Measurements from ENCODE around the gene GABBR2. TPM values are rescaled to one million over a fixed set of nuclear protein-coding genes. Genes with fewer than 3 reads are reported as not detected.

Gene GABBR2
- 0.14 TPM for total RNA-seq
- 0.14 TPM for polyA plus RNA-seq
- long read RNA-seq, donor 1: 0 reads
- long read RNA-seq, donor 2: 0 reads
- long read RNA-seq, donor 3: 0 reads
- long read RNA-seq, donor 4: 0 reads
- long read RNA-seq, donor 5: 0 reads
- long read RNA-seq, donor 6: 0 reads
- long read RNA-seq, donor 7: 0 reads
- long read RNA-seq, donor 8: 0 reads
- long read RNA-seq, donor 9: 0 reads
- long read RNA-seq, donor 10: 0 reads

DNA sequence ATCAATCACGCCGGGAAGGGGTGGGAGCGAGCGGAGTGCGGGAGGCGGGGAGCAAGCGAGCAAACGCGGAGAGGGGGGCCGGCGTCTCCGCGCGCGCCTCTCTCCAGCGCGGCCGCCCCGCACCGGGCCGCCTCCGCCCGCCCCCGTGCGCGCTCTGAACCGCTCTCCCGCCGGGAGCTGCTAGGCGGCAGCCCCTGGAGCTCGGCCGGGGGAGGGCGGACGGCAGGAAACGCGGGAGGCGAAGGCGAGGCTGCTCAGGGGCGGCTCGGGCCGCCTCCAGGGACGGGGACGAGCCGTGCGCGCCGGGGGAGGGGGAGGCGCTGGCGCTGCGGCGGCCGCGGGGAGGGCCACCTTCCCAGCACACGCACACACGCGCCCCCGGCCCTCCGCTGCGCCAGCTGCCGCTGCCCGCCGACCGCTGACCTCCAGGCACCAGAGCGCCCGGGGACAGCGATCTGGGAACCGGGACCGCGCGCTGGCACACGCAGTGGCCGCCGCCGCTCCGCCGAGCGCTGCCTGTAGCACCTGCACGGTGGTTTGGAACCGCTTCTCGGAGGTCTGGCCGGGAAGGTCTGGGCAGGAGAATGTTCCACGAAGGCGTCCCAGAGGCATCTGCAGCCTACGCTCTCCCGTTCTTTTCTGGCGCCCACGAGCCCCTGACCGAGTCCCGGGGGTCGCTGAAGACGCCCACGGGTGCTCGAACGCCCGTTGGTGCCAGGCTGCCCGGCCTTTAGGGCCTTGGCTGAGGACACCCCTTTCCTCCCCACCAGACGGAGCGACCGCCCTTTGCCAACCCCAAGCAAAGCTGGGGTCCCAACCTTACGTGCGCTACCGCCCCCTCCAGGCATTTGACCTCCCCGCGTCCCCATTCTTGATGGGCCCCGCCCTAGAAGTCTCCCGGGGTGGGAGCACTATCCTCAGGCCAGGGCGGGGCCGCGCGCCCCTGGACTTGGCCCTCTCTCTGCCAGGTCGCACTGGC, at the start of gene GABBR2:
TSS of gene GABBR2 (minus strand) at position 3 of the 979 bp plus-strand sequence. CDS start 198 bp downstream, outside the sequence.
- 4% methylated on average over 111 of the region's 111 CpGs for WGBS

DNA sequence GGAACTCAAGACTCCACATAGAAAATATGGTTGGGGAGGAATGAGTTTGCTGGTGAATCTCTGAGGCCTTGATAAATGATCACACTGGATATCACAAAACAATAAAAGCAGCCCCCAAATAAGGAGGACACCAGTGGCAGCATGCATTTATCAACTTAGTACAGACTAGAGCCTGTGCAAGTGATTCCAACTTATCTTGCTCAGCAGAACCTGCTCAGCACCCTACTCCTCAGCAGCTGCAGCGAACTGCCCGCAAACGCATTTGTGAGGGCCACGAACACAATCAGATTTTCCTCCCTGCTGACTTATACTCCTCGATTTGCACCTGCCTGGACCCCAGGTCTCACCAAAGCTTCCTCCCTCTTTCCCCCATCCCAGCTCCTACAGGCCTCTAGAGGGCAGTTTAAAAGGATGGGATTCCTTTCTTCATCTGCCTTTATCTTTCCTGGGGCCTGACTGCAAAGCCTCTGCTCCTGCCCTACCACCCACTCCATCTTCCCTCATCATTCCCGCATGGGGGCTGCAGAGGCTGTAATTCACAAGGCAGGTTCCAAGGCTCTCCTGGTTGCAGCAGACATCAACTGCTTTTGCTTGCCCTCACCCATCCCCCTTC, 46.4 kb upstream of the GABBR2 start:
- Histone ChIP-seq H3K9me3 (ENCODE audit: control insufficient read depth in 2 of 2, insufficient read depth in 1 of 2, low read length in 1 of 2) (no peaks in the 10 kb centered on the region), H3K36me3 (ENCODE audit: control insufficient read depth in 2 of 2, insufficient read depth in 2 of 2, low read length in 1 of 2) (no peaks in the 10 kb centered on the region), H3K4me1 (ENCODE audit: control insufficient read depth in 2 of 2, insufficient read depth in 2 of 2, low read length in 2 of 2) (no peaks in the 10 kb centered on the region), H3K27ac (ENCODE audit: low read depth in 1 of 2, low read length in 1 of 2) (no peak overlapping the region), H3K27me3 (ENCODE audit: control insufficient read depth in 2 of 2, insufficient read depth in 1 of 2, low read length in 1 of 2) (no peaks in the 10 kb centered on the region), H3K4me3 (ENCODE audit: low read length in 2 of 2) (no peak overlapping the region)
- 97% methylated on average over 6 of the region's 6 CpGs for WGBS
- no peak for DNase-seq (ENCODE audit: low read depth in 6 of 9, low spot score in 9 of 9)

More for the DNA sequence above, at the start of gene GABBR2:
- no peaks in the 10 kb centered on the region for H3K36me3 ChIP-seq (ENCODE audit: control insufficient read depth in 2 of 2, insufficient read depth in 2 of 2, low read length in 1 of 2)
- no peaks in the 10 kb centered on the region for H3K9me3 ChIP-seq (ENCODE audit: control insufficient read depth in 2 of 2, insufficient read depth in 1 of 2, low read length in 1 of 2)
- peaks cover 54 to 66% of the 10 kb centered on the region in 2 donors for H3K27me3 ChIP-seq (ENCODE audit: control insufficient read depth in 2 of 2, insufficient read depth in 1 of 2, low read length in 1 of 2)
- no peak within 1 kb of the TSS for H3K27ac ChIP-seq (ENCODE audit: low read depth in 1 of 2, low read length in 1 of 2)
- DNase-seq (ENCODE audit: low read depth in 6 of 9, low spot score in 9 of 9): no peak
- H3K4me3 ChIP-seq (ENCODE audit: low read length in 2 of 2): peak within 1 kb of the TSS in 1 of 2 donors; percentile 23
- peaks cover 0 to 3% of the 10 kb centered on the region in 2 donors for H3K4me1 ChIP-seq (ENCODE audit: control insufficient read depth in 2 of 2, insufficient read depth in 2 of 2, low read length in 2 of 2)

DNA sequence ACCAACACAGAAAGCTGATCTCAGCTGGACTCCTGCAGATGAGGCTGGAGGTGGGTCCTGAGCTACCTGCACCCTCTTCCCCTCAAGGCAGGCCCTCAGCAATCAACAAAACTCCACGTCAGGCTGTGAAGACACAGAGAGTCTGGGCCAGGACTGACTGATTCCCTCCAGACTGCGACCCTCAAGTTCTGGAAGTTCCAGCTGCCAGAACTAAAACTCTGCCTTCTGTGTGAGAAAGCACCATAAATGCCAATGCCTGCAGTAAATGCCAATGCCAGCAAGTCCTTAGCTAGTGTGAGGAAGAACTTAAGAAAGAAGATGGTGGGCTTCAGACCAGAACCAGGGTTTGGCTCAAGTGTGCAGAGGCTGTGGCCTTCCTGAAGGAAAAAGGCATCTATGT, 42.5 kb upstream of the GABBR2 start:
- 97% methylated on average over 2 of the region's 2 CpGs for WGBS
- no peaks in the 10 kb centered on the region for H3K4me1 ChIP-seq (ENCODE audit: control insufficient read depth in 2 of 2, insufficient read depth in 2 of 2, low read length in 2 of 2)
- no peaks in the 10 kb centered on the region for H3K9me3 ChIP-seq (ENCODE audit: control insufficient read depth in 2 of 2, insufficient read depth in 1 of 2, low read length in 1 of 2)
- no peak for DNase-seq (ENCODE audit: low read depth in 6 of 9, low spot score in 9 of 9)
- H3K27me3 ChIP-seq (ENCODE audit: control insufficient read depth in 2 of 2, insufficient read depth in 1 of 2, low read length in 1 of 2): no peaks in the 10 kb centered on the region
- no peak overlapping the region for H3K27ac ChIP-seq (ENCODE audit: low read depth in 1 of 2, low read length in 1 of 2)
- no peaks in the 10 kb centered on the region for H3K36me3 ChIP-seq (ENCODE audit: control insufficient read depth in 2 of 2, insufficient read depth in 2 of 2, low read length in 1 of 2)
- H3K4me3 ChIP-seq (ENCODE audit: low read length in 2 of 2): no peak overlapping the region

DNA sequence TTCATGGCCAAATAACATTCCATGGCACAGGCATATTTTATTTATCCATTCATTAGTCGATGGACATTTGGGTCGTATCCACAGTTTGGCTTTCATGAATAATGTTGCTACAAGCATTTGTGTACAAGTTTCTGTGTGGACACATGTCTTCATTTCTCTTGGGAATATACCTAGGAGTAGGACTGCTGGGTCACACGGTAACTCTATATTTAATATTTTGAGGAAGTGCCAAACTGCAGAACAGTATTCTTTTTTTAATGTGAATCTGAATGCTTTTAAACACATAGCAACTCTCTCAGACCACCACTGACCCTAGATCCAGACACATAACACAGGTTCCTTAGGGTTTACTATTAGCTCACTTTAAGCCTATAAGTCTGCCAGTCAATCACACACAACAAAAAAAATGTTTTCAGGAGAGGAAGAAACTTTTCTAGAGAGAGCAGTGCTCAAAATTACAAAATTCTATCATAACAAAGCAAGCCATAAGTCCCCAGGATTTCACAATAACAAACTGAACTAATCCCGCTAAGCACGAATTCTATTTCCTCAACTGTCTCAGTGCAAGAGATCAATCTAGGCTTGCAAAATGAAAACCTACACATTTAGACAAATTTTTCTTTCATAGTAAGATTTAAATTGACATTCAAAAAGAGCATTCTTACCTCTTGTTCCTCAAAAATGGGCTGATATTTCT, 41.8 kb upstream of the GABBR2 start:
- Histone ChIP-seq H3K27me3 (ENCODE audit: control insufficient read depth in 2 of 2, insufficient read depth in 1 of 2, low read length in 1 of 2) (no peaks in the 10 kb centered on the region), H3K9me3 (ENCODE audit: control insufficient read depth in 2 of 2, insufficient read depth in 1 of 2, low read length in 1 of 2) (no peaks in the 10 kb centered on the region), H3K4me1 (ENCODE audit: control insufficient read depth in 2 of 2, insufficient read depth in 2 of 2, low read length in 2 of 2) (no peaks in the 10 kb centered on the region), H3K27ac (ENCODE audit: low read depth in 1 of 2, low read length in 1 of 2) (no peak overlapping the region), H3K4me3 (ENCODE audit: low read length in 2 of 2) (no peak overlapping the region), H3K36me3 (ENCODE audit: control insufficient read depth in 2 of 2, insufficient read depth in 2 of 2, low read length in 1 of 2) (no peaks in the 10 kb centered on the region)
- WGBS: 97% methylated on average over 5 of the region's 5 CpGs
- DNase-seq (ENCODE audit: low read depth in 6 of 9, low spot score in 9 of 9): no peak

GRCh38 chr9:98747476-98747875, 38.7 kb upstream of the GABBR2 start:
- no peak overlapping the region for H3K4me3 ChIP-seq (ENCODE audit: low read length in 2 of 2)
- no peak overlapping the region for H3K27ac ChIP-seq (ENCODE audit: low read depth in 1 of 2, low read length in 1 of 2)
- H3K9me3 ChIP-seq (ENCODE audit: control insufficient read depth in 2 of 2, insufficient read depth in 1 of 2, low read length in 1 of 2): no peaks in the 10 kb centered on the region
- no peak for DNase-seq (ENCODE audit: low read depth in 6 of 9, low spot score in 9 of 9)
- no peaks in the 10 kb centered on the region for H3K27me3 ChIP-seq (ENCODE audit: control insufficient read depth in 2 of 2, insufficient read depth in 1 of 2, low read length in 1 of 2)
- no peaks in the 10 kb centered on the region for H3K36me3 ChIP-seq (ENCODE audit: control insufficient read depth in 2 of 2, insufficient read depth in 2 of 2, low read length in 1 of 2)
- WGBS: 98% methylated on average over 5 of the region's 5 CpGs
- no peaks in the 10 kb centered on the region for H3K4me1 ChIP-seq (ENCODE audit: control insufficient read depth in 2 of 2, insufficient read depth in 2 of 2, low read length in 2 of 2)

- no peaks in the 10 kb centered on the region for H3K36me3 ChIP-seq (ENCODE audit: control insufficient read depth in 2 of 2, insufficient read depth in 2 of 2, low read length in 1 of 2)
Measured at GRCh38 chr9:98745470-98745869, 36.7 kb upstream of the GABBR2 start.

DNA sequence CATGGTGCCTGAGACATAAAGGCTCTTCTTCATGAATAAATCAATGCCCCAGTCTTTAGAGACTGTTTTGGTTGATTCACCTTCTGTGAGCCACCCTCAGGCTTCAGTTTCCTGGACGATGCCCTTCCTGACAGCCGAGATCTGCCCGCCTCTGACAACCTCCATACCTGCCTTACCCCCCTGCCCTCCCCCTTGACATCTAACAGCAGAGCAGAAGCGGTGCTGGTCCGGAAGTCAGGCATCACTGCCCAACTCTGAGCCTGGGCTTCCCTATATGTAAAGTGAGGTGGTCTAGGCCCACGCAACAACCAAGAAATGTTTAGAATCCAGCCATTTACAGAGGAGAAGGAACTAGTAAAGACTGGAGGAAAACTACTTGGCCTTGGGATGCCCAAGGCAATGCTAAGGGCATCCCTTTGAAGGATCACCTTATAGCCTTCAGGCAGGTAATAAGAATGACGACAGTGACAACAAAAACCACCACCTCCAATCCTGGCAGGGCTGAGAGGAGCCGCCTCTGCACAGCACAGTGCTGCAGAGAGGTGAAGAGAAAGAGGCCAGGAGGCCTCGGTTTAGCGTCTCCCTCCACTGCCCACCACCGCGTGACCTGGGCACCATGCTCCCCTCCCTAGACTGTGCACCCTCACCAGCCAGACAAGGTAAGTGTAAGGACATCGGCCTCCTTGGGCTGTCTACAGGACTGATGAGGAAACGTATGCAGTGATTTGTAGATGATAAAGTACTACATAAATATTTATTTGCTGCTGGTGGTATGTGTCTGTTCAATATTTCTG, 35.3 kb upstream of the GABBR2 start:
- WGBS: 98% methylated on average over 14 of the region's 14 CpGs
- Histone ChIP-seq H3K4me1 (ENCODE audit: control insufficient read depth in 2 of 2, insufficient read depth in 2 of 2, low read length in 2 of 2) (no peaks in the 10 kb centered on the region), H3K36me3 (ENCODE audit: control insufficient read depth in 2 of 2, insufficient read depth in 2 of 2, low read length in 1 of 2) (no peaks in the 10 kb centered on the region), H3K9me3 (ENCODE audit: control insufficient read depth in 2 of 2, insufficient read depth in 1 of 2, low read length in 1 of 2) (no peaks in the 10 kb centered on the region), H3K27ac (ENCODE audit: low read depth in 1 of 2, low read length in 1 of 2) (no peak overlapping the region), H3K4me3 (ENCODE audit: low read length in 2 of 2) (no peak overlapping the region), H3K27me3 (ENCODE audit: control insufficient read depth in 2 of 2, insufficient read depth in 1 of 2, low read length in 1 of 2) (no peaks in the 10 kb centered on the region)
- DNase-seq (ENCODE audit: low read depth in 6 of 9, low spot score in 9 of 9): no peak

More at GRCh38 chr9:98745470-98745869, 36.7 kb upstream of the GABBR2 start:
- no peak for DNase-seq (ENCODE audit: low read depth in 6 of 9, low spot score in 9 of 9)
- H3K4me1 ChIP-seq (ENCODE audit: control insufficient read depth in 2 of 2, insufficient read depth in 2 of 2, low read length in 2 of 2): no peaks in the 10 kb centered on the region
- no peaks in the 10 kb centered on the region for H3K27me3 ChIP-seq (ENCODE audit: control insufficient read depth in 2 of 2, insufficient read depth in 1 of 2, low read length in 1 of 2)
- 96% methylated on average over 7 of the region's 7 CpGs for WGBS
- no peak overlapping the region for H3K27ac ChIP-seq (ENCODE audit: low read depth in 1 of 2, low read length in 1 of 2)
- H3K4me3 ChIP-seq (ENCODE audit: low read length in 2 of 2): no peak overlapping the region
- H3K9me3 ChIP-seq (ENCODE audit: control insufficient read depth in 2 of 2, insufficient read depth in 1 of 2, low read length in 1 of 2): no peaks in the 10 kb centered on the region

DNA sequence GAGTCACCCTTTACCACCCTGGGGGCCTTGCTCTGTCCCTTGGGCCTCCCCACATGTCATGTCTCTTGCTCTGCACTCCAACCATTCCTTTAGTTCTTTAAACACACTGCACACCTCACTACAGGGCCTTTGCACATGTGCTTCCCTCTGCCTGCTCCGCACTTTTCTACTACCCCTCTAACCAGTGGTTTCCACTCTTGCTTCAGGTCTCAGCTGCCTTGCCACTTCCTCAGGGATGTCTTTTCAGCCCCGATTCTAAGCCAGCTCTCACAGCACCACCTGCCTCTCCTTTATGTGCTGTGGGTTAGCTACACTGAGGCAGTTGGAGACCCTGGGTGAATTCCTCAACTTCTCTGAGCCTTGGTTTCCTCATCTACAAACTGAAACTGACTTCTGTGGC, 34.6 kb upstream of the GABBR2 start:
- Histone ChIP-seq H3K27ac (ENCODE audit: low read depth in 1 of 2, low read length in 1 of 2) (no peak overlapping the region), H3K4me3 (ENCODE audit: low read length in 2 of 2) (no peak overlapping the region), H3K36me3 (ENCODE audit: control insufficient read depth in 2 of 2, insufficient read depth in 2 of 2, low read length in 1 of 2) (no peaks in the 10 kb centered on the region), H3K9me3 (ENCODE audit: control insufficient read depth in 2 of 2, insufficient read depth in 1 of 2, low read length in 1 of 2) (no peaks in the 10 kb centered on the region), H3K4me1 (ENCODE audit: control insufficient read depth in 2 of 2, insufficient read depth in 2 of 2, low read length in 2 of 2) (no peaks in the 10 kb centered on the region), H3K27me3 (ENCODE audit: control insufficient read depth in 2 of 2, insufficient read depth in 1 of 2, low read length in 1 of 2) (no peaks in the 10 kb centered on the region)
- no peak for DNase-seq (ENCODE audit: low read depth in 6 of 9, low spot score in 9 of 9)
- 95% methylated on average over 2 of the region's 2 CpGs for whole genome bisulfite sequencing
